B cell (primary cell): ENCODE measurements around the gene SMIM5. TPM values are rescaled to one million over a fixed set of nuclear protein-coding genes. Genes with fewer than 3 reads are reported as not detected.

Experiments
- ATAC-seq: fragments of 200-7000 bp; cut with Tn5 transposase; one replicate; pipeline ENCODE4 v1.10.0; 2021; ENCODE audit warnings: low read depth, mild to moderate bottlenecking, moderate number of reproducible peaks, moderate library complexity
- CTCF ChIA-PET: fragments of 350-600 bp; sonication (Branson Sonifier 250); formaldehyde crosslinking; loops from one replicate; lab custom pipeline; 2021; ENCODE audit warnings: antibody characterized with exemption, inconsistent platforms; lab: Charles Lee
- POLR2A ChIA-PET: fragments of 350-600 bp; sonication (Branson Sonifier 250); formaldehyde crosslinking; loops from one replicate; lab custom pipeline; 2021; ENCODE audit warnings: antibody characterized with exemption; lab: Charles Lee
- DNase-seq: peaks from one replicate; pipeline ENCODE4 v3.0.0; 2013
- H2AFZ ChIP-seq: 2 replicates; pipeline ENCODE4 v1.6.1; 2012; ENCODE audit warnings: mild to moderate bottlenecking, low read depth, low read length; ENCODE audit not compliant: insufficient read depth, poor library complexity, severe bottlenecking
- H3K27ac ChIP-seq, 2 donors: 1 replicate in 1 of 2; 2 replicates in 1 of 2; pipeline ENCODE4 v1.5.1; 2012 to 2013; ENCODE audit warnings: low read length in 2 of 2, mild to moderate bottlenecking in 2 of 2, moderate library complexity in 1 of 2
- H3K27me3 ChIP-seq, 4 experiments: fragments of 200-600 bp in 1 of 4; sonication (generic) in 1 of 4; replicated peaks in 1 of 4; 1 replicate in 2 of 4; 2 replicates in 2 of 4; pipeline versions ENCODE4 v1.6.1 to v1.7.0; 2013 to 2016; ENCODE audit warnings: low read length in 3 of 4, mild to moderate bottlenecking in 2 of 4, mixed read lengths in 1 of 4, moderate library complexity in 1 of 4; ENCODE audit not compliant: insufficient read depth in 4 of 4, control insufficient read depth in 3 of 4; ENCODE audit errors: control extremely low read depth in 1 of 4
- H3K36me3 ChIP-seq, 2 experiments: replicated peaks in 1 of 2; 1 replicate in 1 of 2; 2 replicates in 1 of 2; pipeline versions ENCODE4 v1.6.1 to v1.7.1; 2013; ENCODE audit warnings: low read length in 1 of 2; ENCODE audit not compliant: insufficient read depth in 2 of 2, control insufficient read depth in 1 of 2; ENCODE audit errors: control extremely low read depth in 1 of 2, extremely low read depth in 1 of 2
- H3K4me1 ChIP-seq, 2 donors: fragments of 200-600 bp in 1 of 2; sonication (generic) in 1 of 2; 1 replicate in 1 of 2; 2 replicates in 1 of 2; pipeline versions ENCODE4 v1.5.1 to v1.6.1; 2013 to 2017; ENCODE audit warnings: low read length in 2 of 2; ENCODE audit not compliant: control insufficient read depth in 2 of 2, insufficient read depth in 2 of 2
- H3K4me2 ChIP-seq: replicated peaks from 2 replicates; pipeline ENCODE3; 2012; ENCODE audit warnings: mild to moderate bottlenecking, low read depth, low read length; ENCODE audit not compliant: poor library complexity, severe bottlenecking
- H3K4me3 ChIP-seq, 5 experiments: fragments of 200-600 bp in 1 of 5; sonication (generic) in 1 of 5; 1 replicate in 3 of 5; 2 replicates in 2 of 5; pipeline versions ENCODE4 v1.5.1 to v1.7.0; 2011 to 2016; ENCODE audit warnings: low read length in 4 of 5, mild to moderate bottlenecking in 4 of 5, low read depth in 2 of 5, control low read depth in 1 of 5, moderate library complexity in 1 of 5; ENCODE audit not compliant: insufficient read depth in 1 of 5; ENCODE audit errors: control extremely low read depth in 1 of 5, extremely low read depth in 1 of 5
- H3K79me2 ChIP-seq: fragments of 200-600 bp; sonication (generic); one replicate; pipeline ENCODE4 v1.6.0; 2016; ENCODE audit warnings: low read length; ENCODE audit not compliant: control insufficient read depth, insufficient read depth
- H3K9ac ChIP-seq: fragments of 200-600 bp; sonication (generic); 2 replicates; pipeline ENCODE4 v1.6.1; 2017; ENCODE audit warnings: mild to moderate bottlenecking, low read length, moderate library complexity
- H3K9me3 ChIP-seq, 3 donors: one replicate each; pipeline versions ENCODE4 v1.6.1 to v1.7.1; 2013; ENCODE audit warnings: low read length in 2 of 3; ENCODE audit not compliant: control insufficient read depth in 2 of 3, insufficient read depth in 1 of 3; ENCODE audit errors: control extremely low read depth in 1 of 3
- H4K20me1 ChIP-seq: 2 replicates; pipeline ENCODE4 v1.6.0; 2012; ENCODE audit warnings: mild to moderate bottlenecking, low read length; ENCODE audit not compliant: insufficient read depth, control insufficient read depth, poor library complexity, severe bottlenecking
- H3K27ac Mint-ChIP-seq: one replicate; pipeline ENCODE4 v1.8.0; 2021; ENCODE audit warnings: mixed read lengths
- H3K27me3 Mint-ChIP-seq: one replicate; pipeline ENCODE4 v1.8.0; 2021; ENCODE audit warnings: mixed read lengths
- H3K4me1 Mint-ChIP-seq: one replicate; pipeline ENCODE4 v1.8.0; 2021; ENCODE audit warnings: mixed read lengths
- H3K4me3 Mint-ChIP-seq: one replicate; pipeline ENCODE4 v1.8.0; 2021; ENCODE audit warnings: mixed read lengths
- H3K9me3 Mint-ChIP-seq: one replicate; pipeline ENCODE4 v1.8.0; 2022; ENCODE audit warnings: mixed read lengths; ENCODE audit not compliant: insufficient read depth
- CTCF ChIP-seq: fragments of 200-600 bp; IDR thresholded peaks from one replicate; pipeline ENCODE4 v1.8.0; 2022; ENCODE audit warnings: antibody characterized with exemption, mild to moderate bottlenecking
- EZH2 ChIP-seq: IDR thresholded peaks from 2 replicates; pipeline ENCODE4 v1.6.1; 2012; ENCODE audit warnings: borderline replicate concordance, low read depth, mild to moderate bottlenecking, moderate library complexity, low read length; ENCODE audit not compliant: insufficient read depth, poor library complexity, severe bottlenecking
- WGBS: methylation state at CpG from one replicate; pipeline ENCODE4 v1.1.5; 2013; ENCODE audit warnings: missing lambda C conversion rate; ENCODE audit not compliant: insufficient coverage; 5-methylcytosine and 5-hydroxymethylcytosine counted together
- intact Hi-C: fragments of 100-400 bp; cut with micrococcal nuclease; formaldehyde crosslinking; loops from one replicate; pipeline ENCODE4 v1.10.0; 2022
- polyA plus RNA-seq: library from polyadenylated mRNA; depleted of rRNA; stranded (reverse); fragments of >200 nt; gene quantifications from 2 replicates; pipeline ENCODE4 v1.2.3, GENCODE V29; 2012
- total RNA-seq, 2 donors: library from RNA; stranded (reverse); fragments of 120-200 nt in 1 of 2; gene quantifications; 1 replicate in 1 of 2; 2 replicates in 1 of 2; pipeline versions ENCODE4 v1.2.3 to v1.2.4, GENCODE V29; 2013 to 2022

The SMIM5 gene
- total and polyA plus RNA-seq, 2 donors (not counting 1 experiment from before 2014, with no cell fraction given) = 0.62 to 7.6 TPM

- no peaks in the 10 kb centered on the region for H3K9me3 ChIP-seq
- Mint-ChIP-seq H3K9me3 (no peaks in the 10 kb centered on the region), H3K4me1 (peaks cover 56% of the 10 kb centered on the region), H3K4me3 (peak overlapping the region; percentile 57), H3K27ac (peak overlapping the region; percentile 51), H3K27me3 (no peaks in the 10 kb centered on the region)
- H2AFZ ChIP-seq = no peak overlapping the region
- POLR2A ChIA-PET = no interaction called here
- CTCF ChIA-PET = interaction anchor here (2.8 kb wide), 1 partner anchor 11 kb away, joined by 19 read pairs; no protein-coding TSS in a partner anchor
- H3K9ac ChIP-seq = no peak overlapping the region
- intact Hi-C loops = no loop called here
- DNase-seq = no peak
- no peak for ATAC-seq
- peaks cover 38 to 52% of the 10 kb centered on the region in 2 donors for H3K4me1 ChIP-seq
- TF ChIP-seq EZH2 (no peak), CTCF (no peak)
- WGBS = 100% methylated on average over 1 of the region's 3 CpGs
- H3K27me3 ChIP-seq = no peaks in the 10 kb centered on the region
- peaks cover 86% of the 10 kb centered on the region for H3K79me2 ChIP-seq
- H4K20me1 ChIP-seq = peaks cover 54% of the 10 kb centered on the region
- H3K4me3 ChIP-seq = no peak overlapping the region
- H3K36me3 ChIP-seq = peaks cover 4 to 25% of the 10 kb centered on the region in 2 experiments
- no peak overlapping the region for H3K4me2 ChIP-seq
- no peak overlapping the region for H3K27ac ChIP-seq
Measured at GRCh38 chr17:75685499-75685898, 52.3 kb downstream of the SMIM5 start.

GRCh38 chr17:75688209-75688825 is 55.1 kb downstream of the SMIM5 start:
- Mint-ChIP-seq H3K27me3 (no peaks in the 10 kb centered on the region), H3K9me3 (no peaks in the 10 kb centered on the region), H3K27ac (peak overlapping the region; percentile 97), H3K4me1 (peaks cover 72% of the 10 kb centered on the region), H3K4me3 (peak overlapping the region; percentile 74)
- peak overlapping the region; percentile 0 for H3K9ac ChIP-seq
- no peak overlapping the region for H2AFZ ChIP-seq
- H3K4me2 ChIP-seq = peak overlapping the region; percentile 71
- DNase-seq (peak; percentile 32), ATAC-seq (no peak)
- H3K4me1 ChIP-seq = peaks cover 47 to 64% of the 10 kb centered on the region in 2 donors
- peaks cover 88% of the 10 kb centered on the region for H3K79me2 ChIP-seq
- 37% methylated on average over 9 of the region's 11 CpGs for WGBS
- TF ChIP-seq EZH2 = no peak
- no peak for TF ChIP-seq CTCF
- H4K20me1 ChIP-seq = peaks cover 67% of the 10 kb centered on the region
- no peaks in the 10 kb centered on the region for H3K9me3 ChIP-seq
- H3K27me3 ChIP-seq = no peaks in the 10 kb centered on the region
- H3K36me3 ChIP-seq = peaks cover 6 to 42% of the 10 kb centered on the region in 2 experiments
- no peak overlapping the region for H3K4me3 ChIP-seq
- CTCF ChIA-PET = interaction anchor here (1.1 to 2.4 kb wide), 5 partner anchors 14 to 65 kb away, joined by 3 to 8 read pairs (median 4); partner anchors contain the start of gene SMIM5
- intact Hi-C loops = no loop called here
- H3K27ac ChIP-seq = peak overlapping the region; percentile 88 to 90
- POLR2A ChIA-PET = interaction anchor here (0.6 to 0.7 kb wide), 5 partner anchors 31 to 1451 kb away, joined by 3 to 8 read pairs (median 6); no protein-coding TSS in a partner anchor
